CD4-positive, alpha-beta T cell (primary cell): Measurements from ENCODE around the gene KCNK6. TPM values are rescaled to one million over a fixed set of nuclear protein-coding genes. Genes with fewer than 3 reads are reported as not detected.

Experiments
- ATAC-seq: fragments of 200-7000 bp; cut with Tn5 transposase; one replicate; pipeline ENCODE4 v1.10.0; 2022; ENCODE audit warnings: mild to moderate bottlenecking; ENCODE audit not compliant: poor library complexity
- CTCF ChIA-PET: fragments of 350-600 bp; sonication (Branson Sonifier 250); formaldehyde crosslinking; loops from one replicate; lab custom pipeline; 2021; ENCODE audit warnings: antibody characterized with exemption, inconsistent platforms; lab: Charles Lee
- POLR2A ChIA-PET: fragments of 350-600 bp; sonication (Branson Sonifier 250); formaldehyde crosslinking; loops from one replicate; lab custom pipeline; 2021; ENCODE audit warnings: antibody characterized with exemption, inconsistent platforms; lab: Charles Lee
- DNase-seq, 14 experiments: peaks; one replicate each; pipeline ENCODE4 v3.0.0-alpha.2; 2013 to 2020; ENCODE audit warnings: mixed read lengths in 2 of 14
- H3K27ac ChIP-seq, 2 donors: one replicate each; pipeline versions ENCODE4 v1.5.1 to v1.7.0; 2013; ENCODE audit warnings: low read length in 2 of 2, low read depth in 1 of 2, mild to moderate bottlenecking in 1 of 2
- H3K27me3 ChIP-seq, 2 experiments: 1 replicate in 1 of 2; 2 replicates in 1 of 2; pipeline versions ENCODE4 v1.6.1 to v1.7.0; 2013; ENCODE audit warnings: low read length in 2 of 2, control low read depth in 1 of 2, mild to moderate bottlenecking in 1 of 2, moderate library complexity in 1 of 2; ENCODE audit not compliant: insufficient read depth in 2 of 2, control insufficient read depth in 1 of 2
- H3K36me3 ChIP-seq: one replicate; pipeline ENCODE4 v1.6.1; 2013; ENCODE audit warnings: low read length, control low read depth; ENCODE audit not compliant: insufficient read depth
- H3K4me1 ChIP-seq: one replicate; pipeline ENCODE4 v1.6.1; 2013; ENCODE audit warnings: low read length, control low read depth; ENCODE audit not compliant: insufficient read depth
- H3K4me3 ChIP-seq: one replicate; pipeline ENCODE4 v1.5.1; 2013; ENCODE audit warnings: mild to moderate bottlenecking, low read length, moderate library complexity
- H3K9me3 ChIP-seq, 2 experiments: 1 replicate in 1 of 2; 2 replicates in 1 of 2; pipeline versions ENCODE4 v1.6.1 to v1.7.0; 2013; ENCODE audit warnings: low read length in 2 of 2, mild to moderate bottlenecking in 2 of 2, control low read depth in 1 of 2, moderate library complexity in 1 of 2; ENCODE audit not compliant: control insufficient read depth in 1 of 2, insufficient read depth in 1 of 2
- H3K27ac Mint-ChIP-seq: one replicate; pipeline ENCODE4 v1.8.0; 2020; ENCODE audit warnings: mixed read lengths
- H3K27me3 Mint-ChIP-seq: one replicate; pipeline ENCODE4 v1.8.0; 2021; ENCODE audit warnings: mixed read lengths
- H3K36me3 Mint-ChIP-seq: one replicate; pipeline ENCODE4 v1.8.0; 2021; ENCODE audit warnings: low read depth, mixed read lengths
- H3K4me1 Mint-ChIP-seq: one replicate; pipeline ENCODE4 v1.8.0; 2021; ENCODE audit warnings: low read depth, mixed read lengths
- H3K4me3 Mint-ChIP-seq: one replicate; pipeline ENCODE4 v1.8.0; 2020; ENCODE audit warnings: mild to moderate bottlenecking, mixed read lengths
- H3K9me3 Mint-ChIP-seq: one replicate; pipeline ENCODE4 v1.8.0; 2020; ENCODE audit warnings: mixed read lengths
- intact Hi-C, 2 experiments: fragments of 100-400 bp; cut with DNase I in 1 of 2; cut with micrococcal nuclease in 1 of 2; formaldehyde crosslinking; loops; one replicate each; pipeline versions ENCODE4 v1.15.1 to v1.9.0; 2023 to 2025; cut with DNase I, micrococcal nuclease
- total RNA-seq, 174 experiments: library from RNA in 2 of 174; stranded (reverse) in 2 of 174; gene quantifications; one replicate each; pipeline ENCODE4 v1.2.3 and lab custom pipeline; 2021 to 2026
- TF ChIP-seq, protein P1 (sequence below): fragments of 200-600 bp; IDR thresholded peaks from one replicate; pipeline ENCODE4 v1.8.0; 2022; ENCODE audit warnings: antibody characterized with exemption, mild to moderate bottlenecking

The KCNK6 gene
- total RNA-seq, 2 experiments from 2014 or later: 3.0 to 3.1 TPM

DNA sequence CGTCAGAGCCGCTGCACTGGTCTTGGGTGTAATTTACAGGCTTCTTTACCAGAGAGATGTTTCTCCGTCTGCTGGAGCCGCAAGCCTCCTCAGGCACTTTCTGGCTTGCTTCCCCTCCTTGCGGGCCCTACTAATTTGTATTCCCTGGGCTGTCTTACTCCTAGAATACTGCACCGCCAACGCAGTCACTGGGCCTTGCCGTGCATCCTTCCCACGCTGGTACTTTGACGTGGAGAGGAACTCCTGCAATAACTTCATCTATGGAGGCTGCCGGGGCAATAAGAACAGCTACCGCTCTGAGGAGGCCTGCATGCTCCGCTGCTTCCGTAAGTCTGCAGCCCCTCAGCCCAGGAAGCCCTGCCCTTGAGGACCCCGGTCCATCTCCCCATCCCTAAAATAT, 29.7 kb upstream of the KCNK6 start:
- H3K4me1 Mint-ChIP-seq: no peaks in the 10 kb centered on the region
- ChIA-PET POLR2A (no interaction called here), CTCF (no interaction called here)
- no peaks in the 10 kb centered on the region for H3K9me3 ChIP-seq
- H3K4me3 ChIP-seq: no peak overlapping the region
- no peak overlapping the region for H3K4me3 Mint-ChIP-seq
- no peaks in the 10 kb centered on the region for H3K4me1 ChIP-seq
- intact Hi-C loops: no loop called here
- no peaks in the 10 kb centered on the region for H3K9me3 Mint-ChIP-seq
- H3K27ac Mint-ChIP-seq: no peak overlapping the region
- no peaks in the 10 kb centered on the region for H3K27me3 Mint-ChIP-seq
- peaks cover 28% of the 10 kb centered on the region for H3K36me3 ChIP-seq
- ATAC-seq: no peak
- H3K36me3 Mint-ChIP-seq: peaks cover 64% of the 10 kb centered on the region
- no peak for DNase-seq
- TF ChIP-seq, protein P1, sequence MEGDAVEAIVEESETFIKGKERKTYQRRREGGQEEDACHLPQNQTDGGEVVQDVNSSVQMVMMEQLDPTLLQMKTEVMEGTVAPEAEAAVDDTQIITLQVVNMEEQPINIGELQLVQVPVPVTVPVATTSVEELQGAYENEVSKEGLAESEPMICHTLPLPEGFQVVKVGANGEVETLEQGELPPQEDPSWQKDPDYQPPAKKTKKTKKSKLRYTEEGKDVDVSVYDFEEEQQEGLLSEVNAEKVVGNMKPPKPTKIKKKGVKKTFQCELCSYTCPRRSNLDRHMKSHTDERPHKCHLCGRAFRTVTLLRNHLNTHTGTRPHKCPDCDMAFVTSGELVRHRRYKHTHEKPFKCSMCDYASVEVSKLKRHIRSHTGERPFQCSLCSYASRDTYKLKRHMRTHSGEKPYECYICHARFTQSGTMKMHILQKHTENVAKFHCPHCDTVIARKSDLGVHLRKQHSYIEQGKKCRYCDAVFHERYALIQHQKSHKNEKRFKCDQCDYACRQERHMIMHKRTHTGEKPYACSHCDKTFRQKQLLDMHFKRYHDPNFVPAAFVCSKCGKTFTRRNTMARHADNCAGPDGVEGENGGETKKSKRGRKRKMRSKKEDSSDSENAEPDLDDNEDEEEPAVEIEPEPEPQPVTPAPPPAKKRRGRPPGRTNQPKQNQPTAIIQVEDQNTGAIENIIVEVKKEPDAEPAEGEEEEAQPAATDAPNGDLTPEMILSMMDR: no peak
- H3K27ac ChIP-seq: no peak overlapping the region
- no peaks in the 10 kb centered on the region for H3K27me3 ChIP-seq

- intact Hi-C loops: no loop called here
- CTCF ChIA-PET: no interaction called here
- no peaks in the 10 kb centered on the region for H3K27me3 Mint-ChIP-seq
- Histone ChIP-seq H3K4me1 (no peaks in the 10 kb centered on the region), H3K36me3 (peaks cover 28% of the 10 kb centered on the region), H3K27ac (no peak overlapping the region), H3K27me3 (no peaks in the 10 kb centered on the region), H3K9me3 (no peaks in the 10 kb centered on the region), H3K4me3 (no peak overlapping the region)
- DNase-seq (no peak), ATAC-seq (no peak)
- H3K4me3 Mint-ChIP-seq: no peak overlapping the region
- H3K27ac Mint-ChIP-seq: no peak overlapping the region
- H3K4me1 Mint-ChIP-seq: no peaks in the 10 kb centered on the region
- POLR2A ChIA-PET: no interaction called here
- H3K36me3 Mint-ChIP-seq: peaks cover 56% of the 10 kb centered on the region
- TF ChIP-seq, protein P1: no peak
- no peaks in the 10 kb centered on the region for H3K9me3 Mint-ChIP-seq
Measured at GRCh38 chr19:38290631-38291147, 29.0 kb upstream of the KCNK6 start.

GRCh38 chr19:38291855-38292254, 27.8 kb upstream of the KCNK6 start:
- TF ChIP-seq, protein P1: no peak
- DNase-seq (no peak), ATAC-seq (no peak)
- H3K4me1 ChIP-seq: no peaks in the 10 kb centered on the region
- no peaks in the 10 kb centered on the region for H3K27me3 ChIP-seq
- no peaks in the 10 kb centered on the region for H3K27me3 Mint-ChIP-seq
- H3K9me3 Mint-ChIP-seq: no peaks in the 10 kb centered on the region
- intact Hi-C loops: no loop called here
- no peak overlapping the region for H3K4me3 Mint-ChIP-seq
- POLR2A ChIA-PET: no interaction called here
- no peaks in the 10 kb centered on the region for H3K4me1 Mint-ChIP-seq
- H3K27ac ChIP-seq: no peak overlapping the region
- CTCF ChIA-PET: no interaction called here
- H3K4me3 ChIP-seq: no peak overlapping the region
- H3K36me3 Mint-ChIP-seq: peaks cover 47% of the 10 kb centered on the region
- H3K9me3 ChIP-seq: no peaks in the 10 kb centered on the region
- no peak overlapping the region for H3K27ac Mint-ChIP-seq
- H3K36me3 ChIP-seq: peaks cover 28% of the 10 kb centered on the region
